ENCODE measurements around the gene RBFOX2.

The RBFOX2 gene

GRCh38 chr22:35973388-35973787 is 55.2 kb downstream of the RBFOX2 start:
- no peak for DNase-seq (ENCODE audit: low spot score)

- DNase-seq (ENCODE audit: low spot score), result no peak
Measured at GRCh38 chr22:35972559-35972958, 56.1 kb downstream of the RBFOX2 start.

- DNase-seq (ENCODE audit: low spot score), result no peak
Measured at GRCh38 chr22:35971456-35972119, 57.0 kb downstream of the RBFOX2 start.

- no peak for DNase-seq (ENCODE audit: low spot score)
Measured at GRCh38 chr22:35970616-35971455, 57.8 kb downstream of the RBFOX2 start.

GRCh38 chr22:35967046-35967397 is 61.6 kb downstream of the RBFOX2 start:
- no peak for DNase-seq (ENCODE audit: low spot score)

- no peak for DNase-seq (ENCODE audit: low spot score)
Measured at GRCh38 chr22:35966314-35967045, 62.1 kb downstream of the RBFOX2 start.

GRCh38 chr22:35963237-35963810 is 65.3 kb downstream of the RBFOX2 start:
- no peak for DNase-seq (ENCODE audit: low spot score)

- no peak for DNase-seq (ENCODE audit: low spot score)
Measured at GRCh38 chr22:35961480-35962295, 66.9 kb downstream of the RBFOX2 start.

- DNase-seq (ENCODE audit: low spot score), result no peak
Measured at GRCh38 chr22:35960854-35961253, 67.8 kb downstream of the RBFOX2 start.

GRCh38 chr22:35959121-35959800 is 69.4 kb downstream of the RBFOX2 start:
- DNase-seq (ENCODE audit: low spot score), result no peak

GRCh38 chr22:35958334-35958733 is 70.3 kb downstream of the RBFOX2 start:
- DNase-seq (ENCODE audit: low spot score), result no peak

GRCh38 chr22:35957589-35957988 is 71.0 kb downstream of the RBFOX2 start:
- DNase-seq (ENCODE audit: low spot score), result no peak

- DNase-seq (ENCODE audit: low spot score), result no peak
Measured at GRCh38 chr22:35956850-35957249, 71.8 kb downstream of the RBFOX2 start.

- DNase-seq (ENCODE audit: low spot score), result no peak
Measured at GRCh38 chr22:35955546-35955945, 73.1 kb downstream of the RBFOX2 start.

GRCh38 chr22:35952576-35952975 is 76.0 kb downstream of the RBFOX2 start:
- no peak for DNase-seq (ENCODE audit: low spot score)

GRCh38 chr22:35950262-35950661 is 78.4 kb downstream of the RBFOX2 start:
- DNase-seq (ENCODE audit: low spot score), result no peak

- DNase-seq (ENCODE audit: low spot score), result no peak
Measured at GRCh38 chr22:35949243-35949642, 79.4 kb downstream of the RBFOX2 start.

- DNase-seq (ENCODE audit: low spot score), result no peak
Measured at GRCh38 chr22:35947794-35948425, 80.7 kb downstream of the RBFOX2 start.

- no peak for DNase-seq (ENCODE audit: low spot score)
Measured at GRCh38 chr22:35944458-35944857, 84.2 kb downstream of the RBFOX2 start.

- no peak for DNase-seq (ENCODE audit: low spot score)
Measured at GRCh38 chr22:35940166-35940565, 88.5 kb downstream of the RBFOX2 start.

- DNase-seq (ENCODE audit: low spot score), result no peak
Measured at GRCh38 chr22:35938226-35938625, 90.4 kb downstream of the RBFOX2 start.

Measured in CD4-positive, alpha-beta T cell treated with Interleukin-15 for 4 hours (primary cell).